ENCODE data around the gene CNOT3.
A peak's percentile ranks its signal among the peaks of the same experiment; 100 is the strongest.
"Not testable (repeated sequence)": the region's sequence is repeated elsewhere in the genome, so short reads cannot be mapped to it uniquely, and the experiment has no call there.

CNOT3 gene

DNA sequence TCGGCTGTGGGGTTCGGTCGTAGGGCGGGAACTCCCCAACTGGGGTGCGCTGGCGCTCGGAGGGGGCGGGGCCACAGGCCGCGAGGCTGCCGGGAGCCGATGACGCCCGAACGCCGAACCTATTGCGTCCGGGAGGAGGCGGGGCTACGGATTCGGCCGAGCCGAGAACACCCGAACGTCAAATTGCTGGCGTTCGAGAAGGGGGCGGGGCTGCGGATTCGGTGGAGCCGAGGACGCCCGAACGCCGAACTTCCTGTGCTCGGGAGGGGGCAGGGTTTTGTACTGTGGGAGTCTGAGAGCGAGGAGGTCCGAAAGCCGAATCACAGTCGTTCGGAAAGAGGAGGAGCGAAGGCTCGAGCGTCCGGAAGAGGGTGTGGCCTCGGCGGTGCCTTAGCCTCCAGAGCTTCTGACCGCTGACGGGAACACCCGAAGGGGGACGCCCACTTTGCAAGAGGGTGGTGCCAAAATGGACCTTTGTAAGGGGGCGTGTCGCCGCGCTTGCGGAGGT is 53.0 kb downstream of the CNOT3 start:
- no peak for TF ChIP-seq POLR2A (IDR thresholded peaks at IDR 0.05; ENCODE audit: low read depth, low read length)
- no peak for TF ChIP-seq POLR2AphosphoS5 (IDR thresholded peaks at IDR 0.05; ENCODE audit: low read depth, low read length)
- TF ChIP-seq TAF1 (IDR thresholded peaks at IDR 0.05; ENCODE audit: borderline replicate concordance, low read depth, low read length), result no peak
- FAIRE-seq, result no peak
- DNase-seq (ENCODE audit: insufficient read length), result peak; percentile 71

DNA sequence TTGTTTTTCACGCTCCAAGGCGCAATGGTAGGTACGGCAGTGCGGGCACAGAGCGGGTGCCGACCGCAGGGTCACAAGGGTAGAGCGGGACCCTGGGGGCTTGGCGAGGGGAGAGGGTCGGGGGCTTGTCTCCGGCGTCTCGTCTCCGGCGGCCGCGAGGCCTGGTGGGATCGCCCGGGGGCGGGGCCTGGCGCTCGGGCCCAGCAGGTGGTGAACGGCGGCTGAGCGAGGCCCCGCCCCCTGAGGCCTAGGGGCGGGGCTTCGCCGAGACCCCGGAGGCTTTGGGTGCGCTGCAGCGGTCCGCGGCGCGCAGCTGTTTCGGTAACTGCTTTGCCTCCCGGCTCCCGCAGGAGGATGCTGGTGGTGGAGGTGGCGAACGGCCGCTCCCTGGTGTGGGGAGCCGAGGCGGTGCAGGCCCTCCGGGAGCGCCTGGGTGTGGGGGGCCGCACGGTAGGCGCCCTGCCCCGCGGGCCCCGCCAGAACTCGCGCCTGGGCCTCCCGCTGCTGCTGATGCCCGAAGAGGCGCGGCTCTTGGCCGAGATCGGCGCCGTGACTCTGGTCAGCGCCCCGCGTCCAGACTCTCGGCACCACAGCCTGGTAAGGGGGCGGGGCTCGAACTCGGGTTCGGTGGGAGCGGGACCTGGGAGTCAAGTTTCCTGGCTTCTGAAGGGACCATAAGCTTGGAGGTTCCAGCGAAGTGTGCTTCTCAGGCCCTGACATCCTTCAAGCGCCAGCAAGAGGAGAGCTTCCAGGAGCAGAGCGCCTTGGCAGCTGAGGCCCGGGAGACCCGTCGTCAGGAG is 53.6 kb downstream of the CNOT3 start, which contains the start of gene TSEN34:
Gene TSEN34 (plus strand): TSS at position 298 of the 800 bp plus-strand sequence. CDS start 57 bp downstream, at position 355.
- DNase-seq (ENCODE audit: insufficient read length), result peak; percentile 71
- TF ChIP-seq TAF1 (IDR thresholded peaks at IDR 0.05; ENCODE audit: borderline replicate concordance, low read depth, low read length), result no peak
- peak; percentile 64; the same call in 1 of the 2 replicates for TF ChIP-seq POLR2A (IDR thresholded peaks at IDR 0.05; ENCODE audit: low read depth, low read length)
- FAIRE-seq, result no peak

DNA sequence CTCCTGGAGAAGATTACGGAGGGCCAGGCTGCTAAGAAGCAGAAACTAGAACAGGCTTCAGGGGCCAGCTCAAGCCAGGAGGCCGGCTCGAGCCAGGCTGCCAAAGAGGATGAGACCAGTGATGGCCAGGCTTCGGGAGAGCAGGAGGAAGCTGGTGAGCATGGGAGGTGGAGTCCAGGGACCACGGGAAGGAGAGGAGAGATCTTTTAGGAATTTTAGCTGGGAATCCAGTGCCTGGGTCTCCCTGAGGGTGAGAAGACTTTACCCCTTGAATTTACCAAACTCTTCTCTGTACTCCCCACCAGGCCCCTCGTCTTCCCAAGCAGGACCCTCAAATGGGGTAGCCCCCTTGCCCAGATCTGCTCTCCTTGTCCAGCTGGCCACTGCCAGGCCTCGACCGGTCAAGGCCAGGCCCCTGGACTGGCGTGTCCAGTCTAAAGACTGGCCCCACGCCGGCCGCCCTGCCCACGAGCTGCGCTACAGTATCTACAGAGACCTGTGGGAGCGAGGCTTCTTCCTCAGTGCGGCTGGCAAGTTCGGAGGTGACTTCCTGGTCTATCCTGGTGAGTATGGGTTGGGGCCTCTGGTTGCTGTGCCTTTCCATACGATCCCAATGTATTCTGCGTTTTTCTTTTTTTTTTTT is 54.4 kb downstream of the CNOT3 start:
- TF ChIP-seq POLR2A (IDR thresholded peaks at IDR 0.05; ENCODE audit: low read depth, low read length) (no peak), TAF1 (IDR thresholded peaks at IDR 0.05; ENCODE audit: borderline replicate concordance, low read depth, low read length) (no peak), POLR2AphosphoS5 (IDR thresholded peaks at IDR 0.05; ENCODE audit: low read depth, low read length) (no peak)
- no peak for DNase-seq (ENCODE audit: insufficient read length)
- FAIRE-seq, result no peak

DNA sequence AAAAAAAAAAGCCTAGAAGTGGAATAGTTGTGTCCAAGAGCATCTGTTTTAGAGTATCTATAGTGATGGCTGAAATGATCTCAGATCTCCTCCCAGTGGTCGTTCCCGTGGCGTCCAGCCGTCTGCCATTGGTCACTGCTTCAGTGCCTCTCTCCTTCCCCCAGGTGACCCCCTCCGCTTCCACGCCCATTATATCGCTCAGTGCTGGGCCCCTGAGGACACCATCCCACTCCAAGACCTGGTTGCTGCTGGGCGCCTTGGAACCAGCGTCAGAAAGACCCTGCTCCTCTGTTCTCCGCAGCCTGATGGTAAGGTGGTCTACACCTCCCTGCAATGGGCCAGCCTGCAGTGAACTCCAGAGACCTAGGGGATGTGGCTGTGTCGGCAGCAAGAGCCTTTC is 55.4 kb downstream of the CNOT3 start:
- TF ChIP-seq TAF1 (IDR thresholded peaks at IDR 0.05; ENCODE audit: borderline replicate concordance, low read depth, low read length) (no peak), POLR2AphosphoS5 (IDR thresholded peaks at IDR 0.05; ENCODE audit: low read depth, low read length) (no peak), POLR2A (IDR thresholded peaks at IDR 0.05; ENCODE audit: low read depth, low read length) (no peak)
- FAIRE-seq (no peak), DNase-seq (ENCODE audit: insufficient read length) (no peak)

DNA sequence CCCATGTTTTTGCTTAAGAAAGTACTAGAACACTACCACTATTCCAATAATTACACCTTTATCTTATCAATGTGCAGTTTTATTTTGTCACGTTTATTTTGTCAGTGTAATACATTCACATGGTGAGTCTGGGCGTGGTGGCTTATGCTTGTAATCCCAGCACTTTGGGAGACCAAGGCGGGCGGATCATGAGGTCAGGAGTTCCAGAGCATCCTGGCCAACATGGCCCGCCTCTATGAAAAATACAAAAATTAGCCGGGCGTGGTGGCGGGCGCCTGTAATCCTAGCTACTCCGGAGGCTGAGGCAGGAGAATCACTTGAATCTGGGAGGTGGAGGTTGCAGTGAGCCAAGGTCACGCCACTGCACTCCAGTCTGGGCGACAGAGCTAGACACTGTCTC is 56.9 kb downstream of the CNOT3 start:
- FAIRE-seq; DNase-seq (ENCODE audit: insufficient read length): not testable (repeated sequence)

DNA sequence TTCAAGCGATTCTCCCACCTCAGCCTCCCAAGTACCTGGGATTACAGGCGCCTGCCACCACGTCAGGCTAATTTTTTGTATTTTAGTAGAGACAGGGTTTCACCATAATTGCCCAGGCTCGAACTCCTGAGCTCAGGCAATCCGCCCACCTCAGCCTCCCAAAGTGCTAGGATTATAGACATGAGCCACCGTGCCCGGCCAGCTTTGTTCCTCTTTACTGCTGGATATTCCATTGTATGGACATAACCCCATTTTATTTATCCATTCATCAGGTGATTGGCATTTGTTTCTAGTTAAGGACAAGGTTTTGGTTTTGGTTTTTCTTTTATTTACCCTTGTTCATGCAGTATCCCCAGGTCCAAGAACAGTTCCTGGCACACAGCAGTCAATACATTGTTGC is 59.0 kb downstream of the CNOT3 start:
- DNase-seq (ENCODE audit: insufficient read length) (no peak), FAIRE-seq (no peak)
- TF ChIP-seq POLR2AphosphoS5 (IDR thresholded peaks at IDR 0.05; ENCODE audit: low read depth, low read length), result no peak
- TF ChIP-seq TAF1 (IDR thresholded peaks at IDR 0.05; ENCODE audit: borderline replicate concordance, low read depth, low read length), result no peak
- no peak for TF ChIP-seq POLR2A (IDR thresholded peaks at IDR 0.05; ENCODE audit: low read depth, low read length)

DNA sequence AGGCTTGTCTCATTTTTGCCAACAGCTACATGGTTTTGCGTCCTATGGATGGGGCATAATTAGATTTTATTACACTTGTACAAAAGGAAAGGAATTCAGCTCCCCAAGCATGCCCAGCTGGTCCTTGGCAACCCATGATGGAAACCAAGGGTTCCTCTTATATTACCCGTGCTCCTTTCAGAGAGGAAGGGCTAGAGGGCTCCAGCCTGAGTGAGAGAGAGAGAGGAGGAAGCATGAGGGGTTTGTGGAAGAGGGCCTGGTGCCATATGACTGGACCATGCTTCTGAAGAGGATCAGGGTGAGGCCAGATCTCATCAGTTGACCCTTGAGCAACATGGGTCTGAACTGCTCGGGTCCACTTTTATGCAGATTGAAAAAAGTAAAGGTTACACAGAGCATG is 59.6 kb downstream of the CNOT3 start:
- no peak for DNase-seq (ENCODE audit: insufficient read length)
- TF ChIP-seq POLR2A (IDR thresholded peaks at IDR 0.05; ENCODE audit: low read depth, low read length) (no peak), POLR2AphosphoS5 (IDR thresholded peaks at IDR 0.05; ENCODE audit: low read depth, low read length) (no peak)
- no peak for FAIRE-seq

DNA sequence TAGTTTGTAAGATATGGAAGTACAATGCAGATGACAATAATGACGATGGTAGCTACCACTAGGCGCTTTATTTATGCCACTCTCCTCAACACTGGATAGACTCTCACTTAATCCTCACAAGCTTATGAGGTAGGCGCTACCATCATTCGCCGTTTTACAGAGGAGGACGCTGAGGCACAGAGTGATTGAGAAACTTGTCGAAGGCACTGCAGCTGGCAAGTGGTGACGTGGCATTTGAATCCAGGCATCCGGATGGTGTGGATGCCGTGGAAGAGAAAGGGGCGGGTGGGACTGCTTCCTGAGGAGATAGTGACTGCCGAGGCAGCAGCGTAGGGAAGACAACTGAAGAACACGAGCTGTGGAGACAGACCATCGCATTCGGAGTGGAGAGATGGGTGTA is 61.8 kb downstream of the CNOT3 start:
- DNase-seq (ENCODE audit: insufficient read length) (no peak), FAIRE-seq (no peak)
- no peak for TF ChIP-seq POLR2A (IDR thresholded peaks at IDR 0.05; ENCODE audit: low read depth, low read length)
- TF ChIP-seq POLR2AphosphoS5 (IDR thresholded peaks at IDR 0.05; ENCODE audit: low read depth, low read length), result no peak
- no peak for TF ChIP-seq TAF1 (IDR thresholded peaks at IDR 0.05; ENCODE audit: borderline replicate concordance, low read depth, low read length)

DNA sequence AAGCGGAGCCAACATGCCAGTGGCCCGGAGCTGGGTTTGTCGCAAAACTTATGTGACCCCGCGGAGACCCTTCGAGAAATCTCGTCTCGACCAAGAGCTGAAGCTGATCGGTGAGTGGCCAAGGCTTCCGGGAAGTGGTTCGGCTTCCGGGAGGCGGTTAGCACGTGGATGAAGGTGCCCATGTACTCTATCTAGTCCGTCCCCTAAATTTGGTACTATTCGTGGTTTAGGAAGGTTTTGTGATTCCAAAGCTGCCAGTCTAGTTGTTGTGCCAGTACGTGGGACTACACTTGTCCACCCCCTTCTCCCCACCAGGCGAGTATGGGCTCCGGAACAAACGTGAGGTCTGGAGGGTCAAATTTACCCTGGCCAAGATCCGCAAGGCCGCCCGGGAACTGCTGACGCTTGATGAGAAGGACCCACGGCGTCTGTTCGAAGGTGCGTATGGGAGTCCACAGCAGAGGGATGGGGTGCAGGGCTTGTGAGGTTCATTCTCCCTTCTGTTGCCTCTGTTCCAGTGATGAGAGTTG is 63.7 kb downstream of the CNOT3 start:
- DNase-seq (ENCODE audit: insufficient read length) (no peak), FAIRE-seq (no peak)
- TF ChIP-seq POLR2A (IDR thresholded peaks at IDR 0.05; ENCODE audit: low read depth, low read length), result no peak
- no peak for TF ChIP-seq POLR2AphosphoS5 (IDR thresholded peaks at IDR 0.05; ENCODE audit: low read depth, low read length)
- no peak for TF ChIP-seq TAF1 (IDR thresholded peaks at IDR 0.05; ENCODE audit: borderline replicate concordance, low read depth, low read length)

DNA sequence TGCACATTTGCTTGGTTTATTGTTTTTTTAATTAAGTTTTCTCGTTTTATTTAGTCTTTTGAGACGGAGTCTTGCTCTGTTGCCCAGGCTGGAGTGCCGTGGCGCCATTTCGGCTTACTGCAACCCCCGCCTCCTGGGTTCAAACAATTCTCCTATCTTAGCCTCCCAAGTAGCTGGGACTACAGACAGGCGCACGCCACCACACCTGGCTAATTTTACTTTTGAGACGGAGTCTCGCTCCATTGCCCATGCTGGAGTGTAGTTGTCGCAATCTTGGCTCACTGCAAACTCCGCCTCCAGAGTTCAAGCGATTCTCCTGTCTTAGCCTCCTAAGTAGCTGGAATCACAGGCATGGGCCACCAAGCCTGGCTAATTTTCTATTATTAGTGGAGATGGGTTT is 64.4 kb downstream of the CNOT3 start:
- no peak for FAIRE-seq

DNA sequence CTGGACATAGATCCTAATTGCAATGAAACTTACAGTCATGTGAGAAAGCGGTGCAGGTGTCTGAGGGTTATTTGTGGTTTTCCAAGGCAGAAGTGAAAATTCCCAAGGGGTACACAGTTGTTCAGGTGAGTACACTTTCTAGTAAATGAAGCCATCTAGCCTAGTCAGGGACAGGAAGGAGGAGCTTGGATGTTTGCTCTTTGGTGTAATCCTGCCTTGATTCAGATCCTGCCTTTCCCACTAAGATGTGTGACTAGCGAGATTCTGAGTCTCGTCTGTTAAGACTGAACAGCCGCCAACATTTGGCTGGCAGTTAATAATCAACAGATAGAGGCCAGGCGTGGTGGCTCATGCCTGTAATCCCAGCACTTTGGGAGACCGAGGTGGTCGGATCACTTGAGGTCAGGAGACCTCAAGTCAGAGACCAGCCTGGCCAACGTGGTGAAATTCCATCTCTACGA is 65.6 kb downstream of the CNOT3 start:
- FAIRE-seq (no peak), DNase-seq (ENCODE audit: insufficient read length) (no peak)
- TF ChIP-seq POLR2AphosphoS5 (IDR thresholded peaks at IDR 0.05; ENCODE audit: low read depth, low read length), result no peak
- TF ChIP-seq POLR2A (IDR thresholded peaks at IDR 0.05; ENCODE audit: low read depth, low read length), result no peak
- TF ChIP-seq TAF1 (IDR thresholded peaks at IDR 0.05; ENCODE audit: borderline replicate concordance, low read depth, low read length), result no peak

More for the DNA sequence above, 64.4 kb downstream of the CNOT3 start:
- no peak for DNase-seq (ENCODE audit: insufficient read length)
- TF ChIP-seq POLR2AphosphoS5 (IDR thresholded peaks at IDR 0.05; ENCODE audit: low read depth, low read length), result no peak
- TF ChIP-seq POLR2A (IDR thresholded peaks at IDR 0.05; ENCODE audit: low read depth, low read length), result no peak
- TF ChIP-seq TAF1 (IDR thresholded peaks at IDR 0.05; ENCODE audit: borderline replicate concordance, low read depth, low read length), result no peak
